ENCODE measurements around the gene TRIM17.

DNA sequence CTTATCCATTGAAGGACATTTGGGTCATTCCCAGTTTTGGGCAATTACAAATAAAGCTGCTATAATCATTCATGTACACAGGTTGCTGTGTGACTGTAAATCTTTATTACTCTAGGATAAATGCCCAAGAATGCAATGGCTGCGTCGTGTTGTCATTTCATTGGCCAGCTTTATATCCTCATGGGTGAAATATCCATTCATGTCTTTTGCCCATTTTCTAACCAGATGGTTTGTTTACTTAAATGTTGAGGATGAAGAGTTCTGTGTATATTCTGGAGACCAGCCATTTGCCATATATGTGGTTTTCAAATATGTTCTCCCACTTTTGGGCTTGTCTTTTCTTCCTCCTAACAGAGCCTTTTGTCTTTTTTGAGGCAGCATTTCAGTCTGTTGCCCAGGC, 35.3 kb downstream of the TRIM17 start:
- TF ChIP-seq, protein P1, sequence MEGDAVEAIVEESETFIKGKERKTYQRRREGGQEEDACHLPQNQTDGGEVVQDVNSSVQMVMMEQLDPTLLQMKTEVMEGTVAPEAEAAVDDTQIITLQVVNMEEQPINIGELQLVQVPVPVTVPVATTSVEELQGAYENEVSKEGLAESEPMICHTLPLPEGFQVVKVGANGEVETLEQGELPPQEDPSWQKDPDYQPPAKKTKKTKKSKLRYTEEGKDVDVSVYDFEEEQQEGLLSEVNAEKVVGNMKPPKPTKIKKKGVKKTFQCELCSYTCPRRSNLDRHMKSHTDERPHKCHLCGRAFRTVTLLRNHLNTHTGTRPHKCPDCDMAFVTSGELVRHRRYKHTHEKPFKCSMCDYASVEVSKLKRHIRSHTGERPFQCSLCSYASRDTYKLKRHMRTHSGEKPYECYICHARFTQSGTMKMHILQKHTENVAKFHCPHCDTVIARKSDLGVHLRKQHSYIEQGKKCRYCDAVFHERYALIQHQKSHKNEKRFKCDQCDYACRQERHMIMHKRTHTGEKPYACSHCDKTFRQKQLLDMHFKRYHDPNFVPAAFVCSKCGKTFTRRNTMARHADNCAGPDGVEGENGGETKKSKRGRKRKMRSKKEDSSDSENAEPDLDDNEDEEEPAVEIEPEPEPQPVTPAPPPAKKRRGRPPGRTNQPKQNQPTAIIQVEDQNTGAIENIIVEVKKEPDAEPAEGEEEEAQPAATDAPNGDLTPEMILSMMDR (IDR thresholded peaks at IDR 0.05; ENCODE audit: low read depth, low read length, poor library complexity, severe bottlenecking) = no peak
- TF ChIP-seq EZH2phosphoT487 (IDR thresholded peaks at IDR 0.05; ENCODE audit: borderline replicate concordance, low read length) = no peak

Measured in DOHH2 (cell line).